Measurements from ENCODE around the gene SYF2. TPM values are rescaled to one million over a fixed set of nuclear protein-coding genes. Genes with fewer than 3 reads are reported as not detected.
"Not testable (repeated sequence)": the region's sequence is repeated elsewhere in the genome, so short reads cannot be mapped to it uniquely, and the experiment has no call there.

The SYF2 gene
- total RNA-seq (10 to 100 TPM; 78.7 to 87.6 TPM), polyA plus RNA-seq (10 to 100 TPM; 69.1 to 78.6 (median 75.2) TPM), total RNA-seq (79.8 to 144 (median 118) reads per million in 6 experiments)

- Mint-ChIP-seq H3K9me3 (no peaks in the 10 kb centered on the region), H3K36me3 (peaks cover 5 to 59% (median 15%) of the 10 kb centered on the region in 3 donors), H3K4me3 (no peak within 1 kb of the TSS), H3K4me1 (peaks cover 8 to 51% (median 30%) of the 10 kb centered on the region in 4 donors), H3K27me3 (no peaks in the 10 kb centered on the region), H3K27ac (no peak within 1 kb of the TSS)
- peak; percentile 81 to 97 (median 92) for DNase-seq
- POLR2A ChIA-PET: interaction anchor here (0.5 to 5.7 kb wide), 38 partner anchors 8 to 1329 kb away, joined by 3 to 187 read pairs (median 4); partner anchors contain the start of genes CLIC4, MACO1, MTFR1L and PNRC2
- peak; percentile 89 to 92 for ATAC-seq
Observed at GRCh38 chr1:25232027-25232865, at the start of gene SYF2. Gene SYF2 (minus strand): TSS chr1:25232502. CDS start chr1:25232467, 35 bp downstream.

DNA sequence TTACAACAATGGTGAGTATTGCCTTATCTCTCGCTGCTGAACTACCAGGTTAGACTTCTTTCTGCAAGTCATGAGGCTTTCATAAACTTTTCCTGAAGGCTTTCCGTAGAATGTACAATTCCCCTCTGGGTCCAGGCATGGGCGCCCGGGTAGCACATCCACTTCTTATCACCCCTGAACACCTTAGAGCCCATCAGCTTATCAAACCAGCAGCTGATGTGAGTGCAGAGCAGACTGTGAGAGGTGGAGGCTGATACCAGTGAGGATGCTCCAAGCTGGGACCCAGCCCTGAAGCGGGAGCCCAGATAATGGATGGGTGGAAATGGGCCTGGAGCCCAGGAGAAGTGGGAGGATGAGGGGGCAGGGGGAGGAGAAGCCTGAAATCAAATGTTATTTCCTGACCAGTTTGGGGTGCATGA is 47.4 kb upstream of the SYF2 start:
- H3K4me3 Mint-ChIP-seq, H3K27me3 Mint-ChIP-seq, H3K27ac Mint-ChIP-seq, ATAC-seq, H3K9me3 Mint-ChIP-seq, POLR2A ChIA-PET, H3K36me3 Mint-ChIP-seq, H3K4me1 Mint-ChIP-seq, DNase-seq: not testable (repeated sequence)

DNA sequence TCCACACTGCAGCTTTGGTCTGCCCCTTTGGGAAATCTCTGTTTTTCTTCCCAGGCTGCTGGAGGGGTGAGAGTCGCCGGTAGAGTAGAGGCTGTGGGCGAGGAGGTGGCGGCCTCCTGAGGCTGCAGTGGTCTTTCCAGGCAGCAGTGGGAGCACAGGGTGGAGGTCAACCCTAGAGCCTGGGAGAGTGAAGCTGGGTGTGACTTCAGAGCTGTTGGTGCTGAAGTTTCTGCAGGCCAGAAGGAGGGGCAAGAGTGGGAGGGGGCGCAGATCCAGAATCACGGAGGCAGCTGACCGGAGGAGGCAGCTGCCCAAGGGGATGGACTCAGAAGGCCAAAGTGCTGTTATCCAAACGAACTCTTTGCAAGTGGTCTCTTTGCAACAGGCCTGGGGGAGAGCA is 46.5 kb upstream of the SYF2 start:
- H3K4me3 Mint-ChIP-seq, H3K9me3 Mint-ChIP-seq, H3K27me3 Mint-ChIP-seq, ATAC-seq, H3K36me3 Mint-ChIP-seq, H3K4me1 Mint-ChIP-seq, DNase-seq, H3K27ac Mint-ChIP-seq, POLR2A ChIA-PET: not testable (repeated sequence)

DNA sequence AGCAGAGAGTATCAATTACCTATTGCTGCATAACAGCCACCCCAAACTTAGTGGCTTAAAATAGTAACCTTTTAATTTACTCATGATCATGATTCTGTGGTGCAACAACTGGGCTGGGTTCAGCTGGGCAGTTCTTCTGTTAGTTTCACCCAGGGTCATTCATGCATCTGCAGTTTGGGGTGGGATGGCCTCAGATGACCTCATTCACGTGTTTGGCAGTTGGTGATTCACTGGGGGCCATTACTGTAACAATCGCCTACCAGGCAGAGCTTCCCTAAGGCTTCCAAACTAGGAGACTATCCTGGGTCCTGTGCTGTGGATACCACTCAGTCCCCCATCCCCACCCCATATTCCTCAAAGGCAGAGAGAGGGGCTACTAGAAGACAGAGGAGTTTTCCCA is 46.1 kb upstream of the SYF2 start:
- H3K27ac Mint-ChIP-seq, ATAC-seq, H3K36me3 Mint-ChIP-seq, H3K4me3 Mint-ChIP-seq, H3K9me3 Mint-ChIP-seq, H3K27me3 Mint-ChIP-seq, POLR2A ChIA-PET, DNase-seq, H3K4me1 Mint-ChIP-seq: not testable (repeated sequence)

- H3K4me3 Mint-ChIP-seq, DNase-seq, H3K36me3 Mint-ChIP-seq, H3K4me1 Mint-ChIP-seq, H3K27ac Mint-ChIP-seq, H3K27me3 Mint-ChIP-seq, ATAC-seq, H3K9me3 Mint-ChIP-seq, POLR2A ChIA-PET: not testable (repeated sequence)
Observed at GRCh38 chr1:25277295-25277694, 45.0 kb upstream of the SYF2 start.

DNA sequence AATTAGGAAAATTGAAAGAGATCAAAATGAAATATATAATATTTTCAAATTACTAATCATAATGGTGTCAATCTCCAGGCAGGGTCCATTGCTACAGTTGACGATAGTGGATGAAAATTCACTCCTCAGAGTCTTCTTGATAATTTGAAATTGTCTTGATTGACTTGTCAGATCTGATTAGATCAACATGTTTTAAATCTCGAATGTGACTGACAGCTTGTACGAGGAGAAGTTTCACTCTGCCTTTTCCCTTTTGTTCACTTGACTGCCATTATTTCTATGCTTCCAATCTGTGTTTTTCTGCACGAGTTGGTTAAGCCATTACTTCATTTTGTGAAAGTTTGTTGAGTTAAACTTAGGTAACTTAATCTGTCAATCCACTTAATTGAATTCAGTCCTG is 43.3 kb upstream of the SYF2 start:
- POLR2A ChIA-PET, H3K27ac Mint-ChIP-seq, DNase-seq, H3K27me3 Mint-ChIP-seq, H3K9me3 Mint-ChIP-seq, H3K4me3 Mint-ChIP-seq, ATAC-seq, H3K4me1 Mint-ChIP-seq, H3K36me3 Mint-ChIP-seq: not testable (repeated sequence)

DNA sequence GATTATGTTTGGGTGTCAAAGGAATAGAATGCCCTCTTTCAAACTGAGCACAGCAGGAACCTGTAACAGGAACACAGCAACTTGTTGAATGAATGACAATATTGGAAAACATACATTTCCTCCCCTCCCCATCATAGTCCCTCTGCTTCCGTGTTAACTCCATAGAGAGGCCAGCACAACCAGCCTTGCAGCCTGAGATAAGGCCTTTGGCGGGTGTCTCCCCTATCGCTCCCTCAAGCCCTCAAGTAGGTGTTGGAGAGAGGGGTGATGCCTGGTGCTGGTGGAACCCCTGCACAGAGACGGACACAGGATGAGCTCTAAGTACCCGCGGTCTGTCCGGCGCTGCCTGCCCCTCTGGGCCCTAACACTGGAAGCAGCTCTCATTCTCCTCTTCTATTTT is 39.9 kb upstream of the SYF2 start, which contains the start of gene RHD:
Gene RHD (plus strand): TSS at position 272 of the 400 bp plus-strand sequence. CDS start 39 bp downstream, at position 311.
- not testable (repeated sequence) for H3K27ac Mint-ChIP-seq

DNA sequence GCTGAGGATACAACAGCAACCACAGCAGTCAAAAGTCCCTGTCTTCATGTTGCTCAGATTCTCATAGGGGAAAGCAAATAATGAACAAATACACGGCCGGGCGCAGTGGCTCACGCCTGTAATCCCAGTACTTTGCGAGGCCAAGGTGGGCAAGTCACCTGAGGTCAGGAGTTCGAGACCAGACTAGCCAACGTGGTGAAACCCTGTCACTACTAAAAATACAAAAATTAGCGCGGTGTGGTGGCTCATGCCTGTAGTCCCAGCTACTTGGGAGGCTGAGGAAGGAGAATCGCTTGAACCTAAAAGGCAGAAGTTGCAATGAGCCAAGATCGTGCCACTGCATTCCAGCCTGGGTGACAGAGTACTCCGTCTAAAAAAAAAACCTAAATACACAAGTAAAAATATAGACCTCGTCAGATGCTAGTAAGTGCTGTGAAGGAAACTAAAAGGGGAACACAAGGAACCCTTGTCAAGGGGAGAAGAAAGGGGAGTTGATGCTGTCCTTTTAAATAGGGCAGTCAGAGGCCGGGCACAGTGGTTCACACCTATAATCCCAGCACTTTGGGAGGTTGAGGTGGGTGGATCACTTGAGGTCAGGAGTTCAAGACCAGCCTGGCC is 36.0 kb upstream of the SYF2 start:
- not testable (repeated sequence) for H3K9me3 Mint-ChIP-seq, H3K36me3 Mint-ChIP-seq, H3K27me3 Mint-ChIP-seq, ATAC-seq, DNase-seq
- POLR2A ChIA-PET: interaction anchor here (0.7 to 2.1 kb wide), 4 partner anchors 20 to 1632 kb away, joined by 3 to 18 read pairs (median 6); partner anchors contain the start of genes GPATCH3, RSRP1 and SYF2
- Mint-ChIP-seq H3K4me1 (peaks cover under 1 to 23% (median 12%) of the 10 kb centered on the region in 4 donors), H3K27ac (peak overlapping the region; percentile 83 to 97 (median 92)), H3K4me3 (peak overlapping the region; percentile 76 to 91 (median 86))

More for the DNA sequence above, 39.9 kb upstream of the SYF2 start, which contains the start of gene RHD:
- H3K27me3 Mint-ChIP-seq, DNase-seq, ATAC-seq, H3K4me1 Mint-ChIP-seq, H3K36me3 Mint-ChIP-seq, POLR2A ChIA-PET, H3K9me3 Mint-ChIP-seq: not testable (repeated sequence)
- peak within 1 kb of the TSS in 1 of 10 donors; percentile 54 for H3K4me3 Mint-ChIP-seq

DNA sequence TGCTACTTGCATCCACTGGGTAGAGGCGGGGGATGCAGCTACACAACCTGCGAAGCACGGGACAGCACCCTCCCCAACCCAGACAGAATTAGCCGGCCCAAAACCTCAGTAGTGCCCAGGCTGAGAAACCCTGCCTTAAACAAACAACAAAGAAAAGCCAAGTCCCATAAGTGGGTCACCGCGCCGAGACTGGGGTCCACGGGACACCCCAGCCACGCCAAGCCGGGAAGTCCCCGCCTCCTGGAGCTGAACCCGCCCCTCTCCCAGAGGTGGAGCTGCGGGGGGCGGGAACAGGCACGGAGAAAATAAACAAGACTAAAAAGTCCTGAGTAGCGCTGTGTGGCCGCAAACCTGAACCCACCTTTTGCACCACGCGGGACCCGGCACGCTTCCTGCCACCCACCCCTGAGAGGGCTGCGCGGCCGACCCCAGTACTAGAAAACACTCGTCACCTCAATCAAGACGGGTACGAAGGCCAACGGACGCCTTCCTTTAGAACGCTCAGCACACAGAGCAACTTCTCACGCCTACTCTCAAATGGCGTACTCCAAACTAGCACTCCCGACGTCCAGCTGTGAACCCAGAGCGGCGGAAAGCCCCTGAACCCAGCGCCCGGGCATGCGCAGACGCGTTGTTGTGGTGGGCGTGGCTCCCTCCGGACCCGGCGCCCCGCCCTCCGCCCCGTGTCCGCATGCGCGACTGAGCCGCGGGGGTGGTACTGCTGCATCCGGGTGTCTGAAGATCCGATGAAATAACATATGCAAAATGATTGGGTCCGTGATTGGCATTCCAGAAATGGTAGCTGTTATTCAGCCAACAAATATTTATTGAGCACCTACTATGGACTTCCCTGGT is 35.2 kb upstream of the SYF2 start:
- H3K9me3 Mint-ChIP-seq, H3K27me3 Mint-ChIP-seq: not testable (repeated sequence)
- peak overlapping the region; percentile 83 to 97 (median 92) for H3K27ac Mint-ChIP-seq
- H3K36me3 Mint-ChIP-seq: peaks cover 0 to 16% (median 0%) of the 10 kb centered on the region in 3 donors
- H3K4me3 Mint-ChIP-seq: peak overlapping the region; percentile 76 to 91 (median 86)
- POLR2A ChIA-PET: interaction anchor here (1.2 to 2.1 kb wide), 2 partner anchors 19 to 35 kb away, joined by 7 to 18 read pairs; partner anchors contain the start of genes RSRP1 and SYF2
- peaks cover 6 to 30% (median 17%) of the 10 kb centered on the region in 4 donors for H3K4me1 Mint-ChIP-seq
- ATAC-seq: peak; percentile 82 to 85
- peak; percentile 81 to 97 (median 91) for DNase-seq

DNA sequence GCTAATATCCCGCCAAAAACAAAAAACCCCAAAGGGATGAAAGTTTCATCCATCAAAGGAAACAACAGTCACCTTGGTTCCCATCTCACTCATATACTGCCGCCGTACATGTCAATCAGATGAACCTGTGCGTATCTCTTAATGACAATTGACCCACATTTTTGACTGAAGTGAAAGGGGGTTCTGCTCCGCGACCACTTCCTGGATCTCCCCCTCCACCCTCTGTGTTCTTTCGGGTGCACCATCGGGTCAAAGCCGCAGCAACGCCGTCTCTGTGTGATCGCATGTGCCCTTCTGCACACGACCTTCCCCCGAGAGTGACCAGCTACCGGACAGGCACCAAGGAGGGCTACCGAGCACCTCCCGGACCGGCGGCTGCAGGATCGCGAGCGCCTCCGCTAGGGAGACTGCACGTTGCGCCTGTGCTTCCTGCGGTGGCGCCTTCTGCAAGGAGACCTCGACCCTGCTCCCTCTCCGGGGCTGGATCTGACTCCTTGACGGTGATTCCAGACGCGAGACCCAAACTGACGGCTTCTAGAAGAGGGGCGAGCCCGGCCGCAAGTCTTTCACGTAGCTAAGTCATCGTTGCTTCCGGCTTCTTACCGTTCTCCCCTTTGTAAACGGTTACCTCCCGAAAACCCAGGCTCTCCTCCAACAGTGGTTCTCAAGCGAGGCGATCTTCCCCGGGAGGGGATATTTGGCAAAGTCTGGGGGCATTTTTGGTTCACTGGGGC is 34.4 kb upstream of the SYF2 start:
- DNase-seq (peak in 6 of 10 donors; percentile 13 to 55 (median 30)), ATAC-seq (peak; percentile 35 to 45)
- H3K36me3 Mint-ChIP-seq: peaks cover 0 to 22% (median 0%) of the 10 kb centered on the region in 3 donors
- H3K9me3 Mint-ChIP-seq, POLR2A ChIA-PET, H3K27me3 Mint-ChIP-seq: not testable (repeated sequence)
- H3K4me1 Mint-ChIP-seq: peaks cover 6 to 36% (median 22%) of the 10 kb centered on the region in 4 donors
- H3K27ac Mint-ChIP-seq: peak overlapping the region; percentile 31 to 97 (median 92)
- peak overlapping the region; percentile 87 to 95 (median 93) for H3K4me3 Mint-ChIP-seq

GRCh38 chr1:25260336-25260735 is 28.0 kb upstream of the SYF2 start:
- H3K27me3 Mint-ChIP-seq, H3K9me3 Mint-ChIP-seq, DNase-seq, H3K4me3 Mint-ChIP-seq, ATAC-seq, POLR2A ChIA-PET: not testable (repeated sequence)
- Mint-ChIP-seq H3K36me3 (peaks cover 0 to 28% (median 0%) of the 10 kb centered on the region in 3 donors), H3K27ac (peak overlapping the region in 1 of 10 donors; percentile 51), H3K4me1 (peaks cover 5 to 47% (median 34%) of the 10 kb centered on the region in 4 donors)
